SK-N-SH (cell line): ENCODE data around the gene IQGAP2. TPM values are rescaled to one million over a fixed set of nuclear protein-coding genes. Genes with fewer than 3 reads are reported as not detected.

Experiments
- CTCF ChIA-PET: fragments of 300-600, 350-600 bp; formaldehyde crosslinking; extraction: SDS; loops from one replicate; lab custom pipeline; 2021; lab: Yijun Ruan, JAX
- POLR2A ChIA-PET: fragments of 350-600 bp; sonication (Branson Sonifier 250); formaldehyde crosslinking; extraction: SDS; loops from one replicate; lab custom pipeline; 2020; ENCODE audit warnings: antibody characterized with exemption, inconsistent platforms; lab: Yijun Ruan, JAX
- DNase-seq: peaks from one replicate; pipeline ENCODE4 v3.0.0; 2012
- H2AFZ ChIP-seq: fragments of 200-600 bp; sonication (generic); 2 replicates; pipeline ENCODE4 v1.8.1; 2016; ENCODE audit warnings: antibody characterized with exemption, mild to moderate bottlenecking, low read depth
- H3F3A ChIP-seq: fragments of 200-600 bp; sonication (generic); replicated peaks from 2 replicates; pipeline ENCODE3; 2016; ENCODE audit warnings: antibody characterized with exemption, mild to moderate bottlenecking; ENCODE audit not compliant: insufficient read depth
- H3K27ac ChIP-seq, 2 experiments: fragments of 200-500 bp in 1 of 2; fragments of 200-600 bp in 1 of 2; sonication (Bioruptor generic) in 1 of 2; sonication (generic), shearing (Covaris generic) in 1 of 2; 2 replicates each; pipeline versions ENCODE4 v1.5.1 to v1.6.1; 2014 to 2016; ENCODE audit warnings: low read depth in 2 of 2, inconsistent platforms in 1 of 2, low read length in 1 of 2, mild to moderate bottlenecking in 1 of 2, mixed read lengths in 1 of 2
- H3K27me3 ChIP-seq: fragments of 200-600 bp; sonication (generic), shearing (Covaris generic); 2 replicates; pipeline ENCODE4 v1.6.1; 2016; ENCODE audit warnings: mixed run types; ENCODE audit not compliant: insufficient read depth
- H3K36me3 ChIP-seq, 2 experiments: fragments of 200-500 bp in 1 of 2; fragments of 200-600 bp in 1 of 2; sonication (Bioruptor generic) in 1 of 2; sonication (generic) in 1 of 2; replicated peaks in 1 of 2; 2 replicates each; pipeline versions ENCODE3 to v1.5.1; 2014 to 2016; ENCODE audit warnings: low read length in 1 of 2, mild to moderate bottlenecking in 1 of 2; ENCODE audit not compliant: insufficient read depth in 2 of 2, control insufficient read depth in 1 of 2
- H3K4me1 ChIP-seq, 2 experiments: fragments of 200-500 bp in 1 of 2; fragments of 200-600 bp in 1 of 2; sonication (Bioruptor generic) in 1 of 2; sonication (generic), shearing (Covaris generic) in 1 of 2; 2 replicates each; pipeline versions ENCODE4 v1.5.1 to v1.6.1; 2014 to 2016; ENCODE audit warnings: low read depth in 1 of 2, low read length in 1 of 2, mixed run types in 1 of 2; ENCODE audit not compliant: insufficient read depth in 2 of 2, control insufficient read depth in 1 of 2
- H3K4me2 ChIP-seq: fragments of 200-600 bp; sonication (generic), shearing (Covaris generic); 2 replicates; pipeline ENCODE4 v1.6.1; 2017; ENCODE audit warnings: mixed run types
- H3K4me3 ChIP-seq, 2 experiments: fragments of 200-500 bp in 1 of 2; fragments of 200-600 bp in 1 of 2; sonication (Bioruptor generic) in 1 of 2; sonication (generic), shearing (Covaris generic) in 1 of 2; 2 replicates each; pipeline versions ENCODE4 v1.5.1 to v1.8.1; 2014 to 2016; ENCODE audit warnings: low read depth in 2 of 2, inconsistent platforms in 1 of 2, low read length in 1 of 2, mild to moderate bottlenecking in 1 of 2, mixed read lengths in 1 of 2, moderate library complexity in 1 of 2
- H3K79me2 ChIP-seq: fragments of 200-600 bp; sonication (generic); 2 replicates; pipeline ENCODE4 v1.8.1; 2017; ENCODE audit warnings: mild to moderate bottlenecking; ENCODE audit not compliant: insufficient read depth
- H3K9ac ChIP-seq: fragments of 200-600 bp; sonication (generic); 2 replicates; pipeline ENCODE4 v1.6.1; 2017; ENCODE audit warnings: mixed run types
- H3K9me2 ChIP-seq: fragments of 200-600 bp; sonication (generic); 2 replicates; pipeline ENCODE4 v1.6.1; 2017; ENCODE audit warnings: mixed run types
- H3K9me3 ChIP-seq: fragments of 200-600 bp; sonication (generic); 2 replicates; pipeline ENCODE4 v1.6.1; 2017; ENCODE audit warnings: mixed run types, mild to moderate bottlenecking, moderate library complexity
- H4K20me1 ChIP-seq: fragments of 200-600 bp; sonication (generic); 2 replicates; pipeline ENCODE4 v1.6.1; 2017; ENCODE audit warnings: mild to moderate bottlenecking, mixed run types; ENCODE audit not compliant: insufficient read depth
- ELF1 ChIP-seq: IDR thresholded peaks from 2 replicates; pipeline ENCODE4 v1.4.0; 2012
- EP300 ChIP-seq, 2 experiments: IDR thresholded peaks; 2 replicates each; pipeline versions ENCODE4 v1.4.0 to v1.6.1; 2012; ENCODE audit warnings: borderline replicate concordance in 1 of 2, low read depth in 1 of 2, low read length in 1 of 2
- FOSL2 ChIP-seq: IDR thresholded peaks from 2 replicates; pipeline ENCODE4 v1.4.0; 2012; ENCODE audit warnings: low read depth, mild to moderate bottlenecking, moderate library complexity, borderline replicate concordance
- FOXM1 ChIP-seq: IDR thresholded peaks from 2 replicates; pipeline ENCODE4 v1.4.0; 2012; ENCODE audit warnings: low read depth, mild to moderate bottlenecking
- IRF3 ChIP-seq: fragments of 150-350 bp; IDR thresholded peaks from 2 replicates; pipeline ENCODE4 v1.6.1; 2016; ENCODE audit warnings: mild to moderate bottlenecking, low read depth, low read length
- JUND ChIP-seq: IDR thresholded peaks from 2 replicates; pipeline ENCODE4 v1.4.0; 2012
- MAX ChIP-seq: IDR thresholded peaks from 2 replicates; pipeline ENCODE4 v1.4.0; 2012; ENCODE audit warnings: low read depth
- NFIC ChIP-seq: IDR thresholded peaks from 2 replicates; pipeline ENCODE4 v1.4.0; 2012; ENCODE audit warnings: borderline replicate concordance
- POLR2AphosphoS5 ChIP-seq: IDR thresholded peaks from 2 replicates; pipeline ENCODE4 v1.6.1; 2012; ENCODE audit warnings: low read depth, low read length
- RAD21 ChIP-seq: IDR thresholded peaks from 2 replicates; pipeline ENCODE4 v1.6.1; 2012; ENCODE audit warnings: mild to moderate bottlenecking, low read length
- RCOR1 ChIP-seq: fragments of 150-350 bp; IDR thresholded peaks from 2 replicates; pipeline ENCODE4 v1.6.1; 2017; ENCODE audit warnings: antibody characterized with exemption, low read length
- REST ChIP-seq: IDR thresholded peaks from 2 replicates; pipeline ENCODE4 v1.6.1; 2012; ENCODE audit warnings: mild to moderate bottlenecking, low read depth, low read length, moderate library complexity
- SMC3 ChIP-seq: IDR thresholded peaks from 2 replicates; pipeline ENCODE4 v1.6.1; 2012; ENCODE audit warnings: low read depth, low read length, improper control_type of control experiment
- TCF12 ChIP-seq: IDR thresholded peaks from 2 replicates; pipeline ENCODE4 v1.4.0; 2012
- TEAD4 ChIP-seq: IDR thresholded peaks from 2 replicates; pipeline ENCODE4 v1.4.0; 2012; ENCODE audit warnings: mild to moderate bottlenecking, borderline replicate concordance; ENCODE audit not compliant: insufficient read depth
- ZBTB33 ChIP-seq: IDR thresholded peaks from 2 replicates; pipeline ENCODE4 v1.4.0; 2012; ENCODE audit warnings: low read depth, borderline replicate concordance
- WGBS: methylation state at CpG from one replicate; pipeline ENCODE4 v1.1.6; 2017; ENCODE audit warnings: low lambda C conversion rate; 5-methylcytosine and 5-hydroxymethylcytosine counted together
- polyA plus RNA-seq, 3 experiments: library from polyadenylated mRNA; depleted of rRNA; stranded (reverse); fragments of >200 nt; gene quantifications; 2 replicates each; pipeline ENCODE4 v1.2.3, GENCODE V29; 2012
- TF ChIP-seq, protein P1 (sequence below): IDR thresholded peaks from 2 replicates; pipeline ENCODE4; 2012

Gene IQGAP2
- polyA plus RNA-seq, 1 of the 3 experiments (the other 2 are of a cell fraction): 2.1 TPM

- POLR2A ChIA-PET: no interaction called here
- H3K4me2 ChIP-seq: peak overlapping the region; percentile 70
- no peaks in the 10 kb centered on the region for H3K9me2 ChIP-seq
- H3K9ac ChIP-seq: no peak overlapping the region
- TF ChIP-seq TCF12 (peak; percentile 51; the same call in 1 of the 2 replicates), FOXM1 (no peak), NFIC (peak; percentile 8; the same call in 1 of the 2 replicates), MAX (no peak), SMC3 (no peak), RCOR1 (no peak), REST (no peak), TEAD4 (peak; percentile 40; the same call in 1 of the 2 replicates), FOSL2 (peak; percentile 98), EP300 (IDR thresholded peaks at IDR 0.05; ENCODE audit: borderline replicate concordance in 1 of 2, low read depth in 1 of 2, low read length in 1 of 2) (peak in 1 of 2 experiments; percentile 25; a peak in 1 of 4 replicates), ELF1 (no peak), JUND (peak; percentile 93), RAD21 (no peak), POLR2AphosphoS5 (peak; percentile 36; the same call in 1 of the 2 replicates), ZBTB33 (0 out of 2 replicates have a peak, but pooled peaks have one; percentile 16), IRF3 (no peak)
- TF ChIP-seq, protein P1, sequence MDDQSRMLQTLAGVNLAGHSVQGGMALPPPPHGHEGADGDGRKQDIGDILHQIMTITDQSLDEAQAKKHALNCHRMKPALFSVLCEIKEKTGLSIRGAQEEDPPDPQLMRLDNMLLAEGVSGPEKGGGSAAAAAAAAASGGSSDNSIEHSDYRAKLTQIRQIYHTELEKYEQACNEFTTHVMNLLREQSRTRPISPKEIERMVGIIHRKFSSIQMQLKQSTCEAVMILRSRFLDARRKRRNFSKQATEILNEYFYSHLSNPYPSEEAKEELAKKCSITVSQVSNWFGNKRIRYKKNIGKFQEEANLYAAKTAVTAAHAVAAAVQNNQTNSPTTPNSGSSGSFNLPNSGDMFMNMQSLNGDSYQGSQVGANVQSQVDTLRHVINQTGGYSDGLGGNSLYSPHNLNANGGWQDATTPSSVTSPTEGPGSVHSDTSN: peak; percentile 53
- H2AFZ ChIP-seq: no peak overlapping the region
- H3K36me3 ChIP-seq: no peaks in the 10 kb centered on the region
- H3F3A ChIP-seq: peaks cover 6% of the 10 kb centered on the region
- H3K27ac ChIP-seq: peak overlapping the region in 1 of 2 experiments; percentile 41; a peak in 1 of 4 replicates
- no peaks in the 10 kb centered on the region for H4K20me1 ChIP-seq
- 39% methylated on average over 8 of the region's 11 CpGs for WGBS
- no peak overlapping the region for H3K4me3 ChIP-seq
- H3K9me3 ChIP-seq: no peaks in the 10 kb centered on the region
- H3K27me3 ChIP-seq: 0 out of 2 replicates have a peak, but pooled peaks cover under 1% of the 10 kb centered on the region
- H3K4me1 ChIP-seq: peaks cover 8 to 11% of the 10 kb centered on the region in 2 experiments; a peak in 3 of 4 replicates
- DNase-seq: peak; percentile 27
- CTCF ChIA-PET: no interaction called here
- H3K79me2 ChIP-seq: no peaks in the 10 kb centered on the region
These were observed 30.6 kb upstream of the IQGAP2 start for GRCh38 chr5:76372323-76373054.
